Esophagus muscularis mucosa (tissue), 4 donors: ENCODE measurements around the gene RHBDL1. TPM values are rescaled to one million over a fixed set of nuclear protein-coding genes. Genes with fewer than 3 reads are reported as not detected.

Experiments
- DNase-seq: peaks from one replicate; pipeline ENCODE4 v3.0.0-alpha.2; 2017; ENCODE audit errors: extremely low spot score
- H3K27ac ChIP-seq, 4 donors: fragments of 200-600 bp; sonication (generic); replicated peaks in 1 of 4; 1 replicate in 3 of 4; 2 replicates in 1 of 4; pipeline ENCODE4 v1.5.1; 2016 to 2019; ENCODE audit warnings: mild to moderate bottlenecking in 1 of 4
- H3K27me3 ChIP-seq, 4 donors: fragments of 200-600 bp; sonication (generic); one replicate each; pipeline versions ENCODE4 v1.5.1 to v1.6.0; 2016 to 2019
- H3K36me3 ChIP-seq, 4 donors: fragments of 200-600 bp; sonication (generic); one replicate each; pipeline ENCODE4 v1.5.1; 2016 to 2019
- H3K4me1 ChIP-seq, 4 donors: fragments of 200-600 bp; sonication (generic); one replicate each; pipeline ENCODE4 v1.5.1; 2016 to 2019
- H3K4me3 ChIP-seq, 4 donors: fragments of 200-600 bp; sonication (generic); 1 replicate in 2 of 4; 2 replicates in 2 of 4; pipeline ENCODE4 v1.5.1; 2016 to 2019; ENCODE audit warnings: mild to moderate bottlenecking in 4 of 4, moderate library complexity in 1 of 4
- H3K9me3 ChIP-seq, 4 donors: fragments of 200-600 bp; sonication (generic); 1 replicate in 3 of 4; 2 replicates in 1 of 4; pipeline ENCODE4 v1.5.1; 2016 to 2019
- CTCF ChIP-seq, 3 experiments: fragments of 200-600 bp in 2 of 3; fragments of 450-650 bp in 1 of 3; sonication (generic) in 2 of 3; IDR thresholded peaks; one replicate each; pipeline ENCODE4 v1.5.1; 2017 to 2019; ENCODE audit warnings: antibody characterized with exemption in 3 of 3, mild to moderate bottlenecking in 2 of 3, moderate library complexity in 1 of 3
- EP300 ChIP-seq: sonication (generic); formaldehyde crosslinking; IDR thresholded peaks from one replicate; pipeline ENCODE4 v1.6.1; 2017; ENCODE audit warnings: antibody characterized with exemption
- POLR2A ChIP-seq: fragments of 450-650 bp; IDR thresholded peaks from one replicate; pipeline ENCODE4 v1.6.1; 2017; ENCODE audit warnings: antibody characterized with exemption, moderate library complexity, mild to moderate bottlenecking, low read depth
- POLR2AphosphoS5 ChIP-seq, 2 donors: sonication (generic); formaldehyde crosslinking; IDR thresholded peaks; one replicate each; pipeline ENCODE4 v1.6.1; 2017; ENCODE audit warnings: antibody characterized with exemption in 2 of 2
- WGBS: methylation state at CpG from one replicate; pipeline ENCODE4 v1.1.5; 2018; 5-methylcytosine and 5-hydroxymethylcytosine counted together
- intact Hi-C: fragments of 100-400 bp; cut with DNase I; formaldehyde crosslinking; loops from one replicate; pipeline ENCODE4 v1.15.1; 2023
- total RNA-seq, 4 donors: library from RNA; depleted of rRNA; stranded (reverse); fragments of >200 nt; gene quantifications; one replicate each; pipeline versions ENCODE4 v1.1.0 to v1.2.1, GENCODE V29; 2016

RHBDL1 gene
- total RNA-seq, 4 donors from 2014 or later: 0.17 to 2.0 (median 0.66) TPM

GRCh38 chr16:684071-684794, 8.8 kb downstream of the RHBDL1 start, which contains the start of gene JMJD8:
Gene JMJD8, minus strand, starts transcription at chr16:684334. Its CDS starts 15 bp downstream, at chr16:684319.
- DNase-seq: peak; percentile 97
- H3K4me3 ChIP-seq: peak within 1 kb of the TSS; percentile 72 to 80 (median 79)
- peak; percentile 25 for TF ChIP-seq POLR2A
- peak; percentile 86 to 94 for TF ChIP-seq POLR2AphosphoS5 (IDR thresholded peaks at IDR 0.05)
- peak in 1 of 3 experiments; percentile 18 for TF ChIP-seq CTCF (IDR thresholded peaks at IDR 0.05)
- no peak for TF ChIP-seq EP300
- H3K36me3 ChIP-seq: peaks cover 21 to 52% (median 40%) of the 10 kb centered on the region in 4 donors
- no peaks in the 10 kb centered on the region for H3K9me3 ChIP-seq
- H3K27ac ChIP-seq: peak within 1 kb of the TSS; percentile 73 to 87 (median 80)
- 1% methylated on average over 28 of the region's 91 CpGs for WGBS
- H3K27me3 ChIP-seq: no peaks in the 10 kb centered on the region
- peaks cover 62 to 89% (median 71%) of the 10 kb centered on the region in 4 donors for H3K4me1 ChIP-seq
- intact Hi-C loops: no loop called here

GRCh38 chr16:684961-685696, 9.7 kb downstream of the RHBDL1 start:
- DNase-seq: no peak
- Histone ChIP-seq H3K9me3 (no peaks in the 10 kb centered on the region), H3K27me3 (no peaks in the 10 kb centered on the region), H3K36me3 (peaks cover 21 to 52% (median 40%) of the 10 kb centered on the region in 4 donors), H3K4me1 (peaks cover 64 to 94% (median 72%) of the 10 kb centered on the region in 4 donors), H3K4me3 (peak overlapping the region; percentile 72 to 80 (median 79)), H3K27ac (peak overlapping the region; percentile 73 to 87 (median 80))
- WGBS: 94% methylated on average over 53 of the region's 61 CpGs
- intact Hi-C loops: no loop called here
- TF ChIP-seq EP300 (no peak), POLR2AphosphoS5 (IDR thresholded peaks at IDR 0.05) (no peak), POLR2A (no peak), CTCF (IDR thresholded peaks at IDR 0.05) (no peak)

GRCh38 chr16:685967-686366, 10.5 kb downstream of the RHBDL1 start:
- Histone ChIP-seq H3K27ac (no peak overlapping the region), H3K4me3 (no peak overlapping the region), H3K27me3 (no peaks in the 10 kb centered on the region), H3K9me3 (no peaks in the 10 kb centered on the region), H3K4me1 (peaks cover 61 to 96% (median 76%) of the 10 kb centered on the region in 4 donors), H3K36me3 (peaks cover 21 to 52% (median 40%) of the 10 kb centered on the region in 4 donors)
- TF ChIP-seq EP300 (no peak), CTCF (IDR thresholded peaks at IDR 0.05) (peak in 2 of 3 experiments; percentile 12 to 30)
- WGBS: 67% methylated on average over 10 of the region's 10 CpGs
- no peak for DNase-seq
- intact Hi-C loops: no loop called here

GRCh38 chr16:686459-687260, 11.2 kb downstream of the RHBDL1 start:
- no peak overlapping the region for H3K4me3 ChIP-seq
- no peak for DNase-seq
- intact Hi-C loops: no loop called here
- 95% methylated on average over 25 of the region's 51 CpGs for WGBS
- H3K4me1 ChIP-seq: peaks cover 54 to 89% (median 69%) of the 10 kb centered on the region in 4 donors
- no peak for TF ChIP-seq EP300
- TF ChIP-seq POLR2AphosphoS5 (IDR thresholded peaks at IDR 0.05): no peak
- no peak for TF ChIP-seq CTCF (IDR thresholded peaks at IDR 0.05)
- no peak for TF ChIP-seq POLR2A
- peaks cover 20 to 47% (median 35%) of the 10 kb centered on the region in 4 donors for H3K36me3 ChIP-seq
- H3K27me3 ChIP-seq: no peaks in the 10 kb centered on the region
- H3K27ac ChIP-seq: no peak overlapping the region
- H3K9me3 ChIP-seq: no peaks in the 10 kb centered on the region
